OCI-LY7 (cell line): ENCODE measurements around the gene DAP3. TPM values are rescaled to one million over a fixed set of nuclear protein-coding genes. Genes with fewer than 3 reads are reported as not detected.

Source experiments
- BruUV-seq: library from RNA; stranded (reverse); fragments of 400-500 nt; replicated peaks from 2 replicates; lab custom pipeline; 2021; lab: Mats Ljungman, UMichigan
- CTCF ChIA-PET: fragments of 300-600 bp; sonication (Branson Sonifier 250); formaldehyde crosslinking; loops from one replicate; lab custom pipeline; 2022; ENCODE audit warnings: antibody characterized with exemption; ENCODE audit not compliant: unreplicated experiment; lab: Charles Lee
- POLR2A ChIA-PET: fragments of 300-600 bp; sonication (Branson Sonifier 250); formaldehyde crosslinking; loops from one replicate; lab custom pipeline; 2022; ENCODE audit warnings: antibody characterized with exemption; lab: Charles Lee
- DNase-seq: peaks from one replicate; pipeline ENCODE4 v3.0.0-alpha.2; 2015; ENCODE audit warnings: low spot score
- H2AFZ ChIP-seq: fragments of 200-600 bp; sonication (generic), shearing (Covaris generic); 2 replicates; pipeline ENCODE4 v1.6.1; 2014; ENCODE audit warnings: mild to moderate bottlenecking, antibody characterized with exemption, low read length, moderate library complexity
- H3K27ac ChIP-seq: fragments of 200-600 bp; sonication (generic); 2 replicates; pipeline ENCODE4 v1.5.1; 2014; ENCODE audit warnings: mixed run types, low read depth, mild to moderate bottlenecking, moderate library complexity, low read length, inconsistent platforms; ENCODE audit not compliant: poor library complexity, severe bottlenecking
- H3K36me3 ChIP-seq: fragments of 200-600 bp; sonication (generic); 2 replicates; pipeline ENCODE4 v1.6.1; 2014; ENCODE audit warnings: mild to moderate bottlenecking, antibody characterized with exemption, low read length, moderate library complexity, mixed read lengths; ENCODE audit not compliant: insufficient read depth
- H3K4me1 ChIP-seq: fragments of 200-600 bp; sonication (generic); 2 replicates; pipeline ENCODE4 v1.5.1; 2014; ENCODE audit warnings: mild to moderate bottlenecking, low read length; ENCODE audit not compliant: insufficient read depth, poor library complexity, severe bottlenecking
- H3K4me2 ChIP-seq: fragments of 200-600 bp; sonication (generic); 2 replicates; pipeline ENCODE4 v1.6.1; 2014; ENCODE audit warnings: mild to moderate bottlenecking, low read length
- H3K4me3 ChIP-seq: fragments of 200-600 bp; sonication (generic); 2 replicates; pipeline ENCODE4 v1.5.1; 2014; ENCODE audit warnings: mild to moderate bottlenecking, low read depth, low read length; ENCODE audit not compliant: poor library complexity, severe bottlenecking
- H3K79me2 ChIP-seq: fragments of 200-600 bp; sonication (generic); 2 replicates; pipeline ENCODE4 v1.6.1; 2016; ENCODE audit warnings: low read depth, mild to moderate bottlenecking, low read length, moderate library complexity, mixed read lengths; ENCODE audit not compliant: insufficient read depth
- H3K9me2 ChIP-seq: fragments of 200-600 bp; sonication (generic); 2 replicates; pipeline ENCODE4 v1.6.1; 2016; ENCODE audit warnings: mild to moderate bottlenecking, low read length, mixed read lengths; ENCODE audit not compliant: insufficient read depth
- H3K9me3 ChIP-seq: fragments of 200-600 bp; sonication (generic); 2 replicates; pipeline ENCODE4 v1.6.1; 2014; ENCODE audit warnings: mild to moderate bottlenecking, mixed run types, low read length, mixed read lengths
- H4K20me1 ChIP-seq: fragments of 200-600 bp; sonication (generic); 2 replicates; pipeline ENCODE4 v1.6.1; 2014; ENCODE audit warnings: mild to moderate bottlenecking, antibody characterized with exemption, low read length, moderate library complexity, mixed read lengths; ENCODE audit not compliant: insufficient read depth
- EZH2phosphoT487 ChIP-seq: fragments of 200-600 bp; sonication (generic); IDR thresholded peaks from 2 replicates; pipeline ENCODE4 v1.6.1; 2018; ENCODE audit warnings: low read depth, borderline replicate concordance, mild to moderate bottlenecking, mixed run types, antibody characterized with exemption, low read length, moderate library complexity, mixed read lengths
- intact Hi-C: fragments of 100-400 bp; cut with micrococcal nuclease; formaldehyde crosslinking; loops from one replicate; pipeline ENCODE4 v1.10.0; 2022; ENCODE audit not compliant: unreplicated experiment
- total RNA-seq, 2 experiments: library from RNA; depleted of rRNA in 1 of 2; stranded (reverse); fragments of >200 nt in 1 of 2; shearing (Covaris generic) in 1 of 2; gene quantifications; 2 replicates each; pipeline ENCODE4 v1.2.3, GENCODE V29; 2014 to 2022
- TF ChIP-seq, protein P1 (sequence below): fragments of 200-600 bp; sonication (generic); conservative IDR thresholded peaks from 2 replicates; pipeline ENCODE4 v1.5.1; 2014; ENCODE audit warnings: mild to moderate bottlenecking, antibody characterized with exemption, low read length, moderate library complexity, mixed read lengths

The DAP3 gene
- total RNA-seq, 2 experiments from 2014 or later, result 110 to 178 TPM

DNA sequence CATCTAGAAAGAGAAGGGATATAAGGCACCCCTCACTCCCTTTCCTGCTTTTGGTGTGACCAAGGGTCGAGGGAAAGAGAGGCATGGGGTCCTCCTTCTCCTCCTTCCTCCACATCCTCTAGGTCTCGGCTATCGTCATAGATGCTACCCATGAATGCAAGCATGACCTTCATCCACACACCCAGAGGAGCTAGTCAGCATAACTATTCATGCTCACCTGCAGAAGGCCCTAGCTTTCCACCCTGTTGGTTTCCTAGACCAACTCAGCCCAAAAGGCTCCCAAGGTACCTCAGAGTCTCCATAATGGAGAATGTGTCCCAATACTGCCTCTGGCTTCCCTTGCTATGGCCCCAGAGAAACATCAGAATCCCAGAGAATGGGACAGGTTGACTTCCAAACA, 45.7 kb upstream of the DAP3 start:
- intact Hi-C loops, result no loop called here
- Histone ChIP-seq H3K79me2 (no peaks in the 10 kb centered on the region), H3K36me3 (no peaks in the 10 kb centered on the region), H3K9me2 (no peaks in the 10 kb centered on the region), H3K4me1 (peaks cover 7% of the 10 kb centered on the region), H2AFZ (no peak overlapping the region), H3K27ac (no peak overlapping the region), H3K4me2 (no peak overlapping the region), H4K20me1 (no peaks in the 10 kb centered on the region), H3K9me3 (peaks cover 31% of the 10 kb centered on the region), H3K4me3 (no peak overlapping the region)
- POLR2A ChIA-PET, result no interaction called here
- no TSS peak for BruUV-seq
- no peak for DNase-seq
- TF ChIP-seq, protein P1, sequence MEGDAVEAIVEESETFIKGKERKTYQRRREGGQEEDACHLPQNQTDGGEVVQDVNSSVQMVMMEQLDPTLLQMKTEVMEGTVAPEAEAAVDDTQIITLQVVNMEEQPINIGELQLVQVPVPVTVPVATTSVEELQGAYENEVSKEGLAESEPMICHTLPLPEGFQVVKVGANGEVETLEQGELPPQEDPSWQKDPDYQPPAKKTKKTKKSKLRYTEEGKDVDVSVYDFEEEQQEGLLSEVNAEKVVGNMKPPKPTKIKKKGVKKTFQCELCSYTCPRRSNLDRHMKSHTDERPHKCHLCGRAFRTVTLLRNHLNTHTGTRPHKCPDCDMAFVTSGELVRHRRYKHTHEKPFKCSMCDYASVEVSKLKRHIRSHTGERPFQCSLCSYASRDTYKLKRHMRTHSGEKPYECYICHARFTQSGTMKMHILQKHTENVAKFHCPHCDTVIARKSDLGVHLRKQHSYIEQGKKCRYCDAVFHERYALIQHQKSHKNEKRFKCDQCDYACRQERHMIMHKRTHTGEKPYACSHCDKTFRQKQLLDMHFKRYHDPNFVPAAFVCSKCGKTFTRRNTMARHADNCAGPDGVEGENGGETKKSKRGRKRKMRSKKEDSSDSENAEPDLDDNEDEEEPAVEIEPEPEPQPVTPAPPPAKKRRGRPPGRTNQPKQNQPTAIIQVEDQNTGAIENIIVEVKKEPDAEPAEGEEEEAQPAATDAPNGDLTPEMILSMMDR, result no peak
- no peak for TF ChIP-seq EZH2phosphoT487
- CTCF ChIA-PET, result no interaction called here

DNA sequence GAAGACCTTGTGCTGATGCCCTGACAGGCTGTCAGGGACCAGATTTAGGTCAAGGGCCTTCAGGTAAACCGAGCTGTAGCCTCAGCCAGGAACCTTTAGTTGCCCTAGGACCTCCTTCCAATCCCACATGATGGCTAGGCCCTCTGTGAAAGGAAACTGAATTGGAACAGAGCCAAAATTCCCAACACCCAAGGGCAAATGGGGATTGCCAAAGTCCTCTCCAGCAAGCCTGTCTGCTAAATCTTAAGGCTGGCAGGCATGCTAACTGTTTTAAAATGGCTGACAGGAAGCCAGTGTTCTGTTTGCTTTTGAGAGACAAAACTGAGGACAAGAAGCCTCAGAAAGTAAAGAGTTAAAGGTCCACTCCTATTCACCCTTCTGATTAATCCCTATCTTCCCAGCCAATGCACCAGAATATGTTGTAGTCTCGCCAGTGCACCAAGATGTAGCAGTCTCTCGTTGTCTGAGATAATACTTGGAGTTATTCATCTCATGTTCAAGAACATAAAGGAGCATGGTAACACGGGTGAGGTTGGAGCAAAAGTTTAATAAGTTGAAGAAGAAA, 43.8 kb upstream of the DAP3 start:
- Histone ChIP-seq H2AFZ (peak overlapping the region; percentile 23; the same call in 1 of the 2 replicates), H3K36me3 (no peaks in the 10 kb centered on the region), H3K9me3 (peaks cover 24% of the 10 kb centered on the region), H3K27ac (no peak overlapping the region), H3K9me2 (no peaks in the 10 kb centered on the region), H3K4me3 (no peak overlapping the region), H4K20me1 (no peaks in the 10 kb centered on the region), H3K79me2 (no peaks in the 10 kb centered on the region), H3K4me1 (peaks cover 7% of the 10 kb centered on the region), H3K4me2 (no peak overlapping the region)
- CTCF ChIA-PET, result interaction anchor here (0.6 kb wide), 1 partner anchor 241 kb away, joined by 3 read pairs; no protein-coding TSS in a partner anchor
- POLR2A ChIA-PET, result interaction anchor here (0.7 kb wide), 1 partner anchor 9 kb away, joined by 3 read pairs; no protein-coding TSS in a partner anchor
- intact Hi-C loops, result no loop called here
- no peak for DNase-seq
- BruUV-seq, result no TSS peak
- no peak for TF ChIP-seq EZH2phosphoT487
- TF ChIP-seq, protein P1, result no peak

DNA sequence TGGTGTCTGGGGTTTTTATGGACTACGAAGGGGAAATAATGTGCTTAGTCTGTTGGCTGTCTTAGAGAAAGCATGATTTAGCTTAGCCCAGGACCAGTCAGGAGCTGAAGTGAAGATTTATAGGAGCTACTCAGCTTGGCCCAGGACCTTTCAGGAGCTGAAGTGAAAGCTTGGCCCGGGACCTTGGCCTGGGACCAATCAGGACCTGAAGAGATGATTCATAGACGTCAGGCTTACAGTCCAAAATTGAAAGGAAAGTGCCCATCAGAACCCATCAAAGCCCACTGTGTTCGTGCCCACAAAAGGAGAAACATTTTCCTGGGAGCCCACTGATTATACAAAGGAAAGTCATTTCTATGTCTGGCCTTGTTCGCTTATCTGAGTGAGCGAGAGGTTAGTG, 43.2 kb upstream of the DAP3 start:
- H3K4me3 ChIP-seq, result no peak overlapping the region
- POLR2A ChIA-PET, result interaction anchor here (0.7 to 1.2 kb wide), 3 partner anchors 9 to 437 kb away, joined by 3 to 4 read pairs (median 3); partner anchors contain the start of gene MEX3A
- intact Hi-C loops, result no loop called here

More for the DNA sequence above, 43.2 kb upstream of the DAP3 start:
- CTCF ChIA-PET, result interaction anchor here (0.6 kb wide), 1 partner anchor 240 kb away, joined by 3 read pairs; no protein-coding TSS in a partner anchor
- Histone ChIP-seq H3K9me3 (peaks cover 24% of the 10 kb centered on the region), H3K4me2 (no peak overlapping the region), H3K36me3 (no peaks in the 10 kb centered on the region), H3K27ac (no peak overlapping the region), H2AFZ (peak overlapping the region; percentile 23; the same call in 1 of the 2 replicates), H3K4me1 (peaks cover 7% of the 10 kb centered on the region), H3K9me2 (no peaks in the 10 kb centered on the region), H3K79me2 (no peaks in the 10 kb centered on the region), H4K20me1 (no peaks in the 10 kb centered on the region)
- no peak for DNase-seq
- TF ChIP-seq EZH2phosphoT487, result no peak
- TF ChIP-seq, protein P1, result no peak
- no TSS peak for BruUV-seq
